ENCODE results near the gene HACD4.

Gene HACD4

GRCh38 chr9:21031091-21031807 lies at the start of gene HACD4:
TSS of gene HACD4 (minus strand) at chr9:21031640. CDS start at chr9:21031590, 50 bp downstream.
- DNase-seq (ENCODE audit: low spot score): peak; percentile 56

GRCh38 chr9:21080793-21081192 lies 49.4 kb upstream of the HACD4 start:
- no peak for DNase-seq (ENCODE audit: low spot score)

- DNase-seq (ENCODE audit: low spot score): peak; percentile 8
Measured at GRCh38 chr9:21078702-21079101, 47.3 kb upstream of the HACD4 start.

- DNase-seq (ENCODE audit: low spot score): no peak
Measured at GRCh38 chr9:21077781-21078180, 46.3 kb upstream of the HACD4 start, which contains the start of gene IFNB1. TSS of gene IFNB1 (minus strand) at chr9:21077942. CDS start at chr9:21077869, 73 bp downstream.

- no peak for DNase-seq (ENCODE audit: low spot score)
Measured at GRCh38 chr9:21075484-21075883, 44.0 kb upstream of the HACD4 start.

GRCh38 chr9:21070906-21071305 lies 39.5 kb upstream of the HACD4 start:
- DNase-seq (ENCODE audit: low spot score): no peak

- peak; percentile 94 for DNase-seq (ENCODE audit: low spot score)
Measured at GRCh38 chr9:21070171-21070571, 38.7 kb upstream of the HACD4 start.

GRCh38 chr9:21060919-21061561 lies 29.6 kb upstream of the HACD4 start:
- no peak for DNase-seq (ENCODE audit: low spot score)

GRCh38 chr9:21056931-21057330 lies 25.5 kb upstream of the HACD4 start:
- peak; percentile 64 for DNase-seq (ENCODE audit: low spot score)

- no peak for DNase-seq (ENCODE audit: low spot score)
Measured at GRCh38 chr9:21053851-21054250, 22.4 kb upstream of the HACD4 start.

- no peak for DNase-seq (ENCODE audit: low spot score)
Measured at GRCh38 chr9:21047281-21047691, 15.8 kb upstream of the HACD4 start.

GRCh38 chr9:21043841-21044240 lies 12.4 kb upstream of the HACD4 start:
- DNase-seq (ENCODE audit: low spot score): no peak

GRCh38 chr9:21042466-21042865 lies 11.0 kb upstream of the HACD4 start:
- no peak for DNase-seq (ENCODE audit: low spot score)

- no peak for DNase-seq (ENCODE audit: low spot score)
Measured at GRCh38 chr9:21039302-21039701, 7.9 kb upstream of the HACD4 start.

GRCh38 chr9:21037278-21037677 lies 5.8 kb upstream of the HACD4 start:
- no peak for DNase-seq (ENCODE audit: low spot score)

GRCh38 chr9:21031808-21032183 lies 356 bp upstream of the HACD4 start:
- DNase-seq (ENCODE audit: low spot score): no peak

GRCh38 chr9:21030389-21031035 lies 928 bp downstream of the HACD4 start:
- DNase-seq (ENCODE audit: low spot score): peak; percentile 84

- DNase-seq (ENCODE audit: low spot score): no peak
Measured at GRCh38 chr9:21029661-21030060, 1.8 kb downstream of the HACD4 start.

GRCh38 chr9:21028466-21028865 lies 3.0 kb downstream of the HACD4 start:
- no peak for DNase-seq (ENCODE audit: low spot score)

- no peak for DNase-seq (ENCODE audit: low spot score)
Measured at GRCh38 chr9:21027295-21027694, 4.1 kb downstream of the HACD4 start.

- DNase-seq (ENCODE audit: low spot score): no peak
Measured at GRCh38 chr9:21023861-21024260, 7.6 kb downstream of the HACD4 start.

- DNase-seq (ENCODE audit: low spot score): no peak
Measured at GRCh38 chr9:21018177-21018576, 13.3 kb downstream of the HACD4 start.

All from kidney tubule cell (primary cell).